ENCODE results near the gene NUB1.

Gene NUB1

GRCh38 chr7:151404216-151405011 is 62.8 kb downstream of the NUB1 start:
- no peak for DNase-seq (ENCODE audit: low spot score)

GRCh38 chr7:151405056-151405455 is 63.4 kb downstream of the NUB1 start:
- DNase-seq (ENCODE audit: low spot score) = no peak

- DNase-seq (ENCODE audit: low spot score) = no peak
Observed at GRCh38 chr7:151405588-151405987, 64.0 kb downstream of the NUB1 start.

GRCh38 chr7:151406051-151406875 is 64.7 kb downstream of the NUB1 start:
- DNase-seq (ENCODE audit: low spot score) = no peak

- DNase-seq (ENCODE audit: low spot score) = no peak
Observed at GRCh38 chr7:151406886-151407583, 65.4 kb downstream of the NUB1 start.

- DNase-seq (ENCODE audit: low spot score) = no peak
Observed at GRCh38 chr7:151408498-151408838, 66.9 kb downstream of the NUB1 start.

GRCh38 chr7:151408839-151409666 is 67.4 kb downstream of the NUB1 start:
- peak; percentile 64 for DNase-seq (ENCODE audit: low spot score)

- no peak for DNase-seq (ENCODE audit: low spot score)
Observed at GRCh38 chr7:151409667-151410404, 68.2 kb downstream of the NUB1 start, which contains the start of gene WDR86. WDR86 (minus strand) TSS chr7:151410038; CDS start chr7:151409589, 449 bp downstream.

- DNase-seq (ENCODE audit: low spot score) = no peak
Observed at GRCh38 chr7:151410405-151411390, 69.1 kb downstream of the NUB1 start.

GRCh38 chr7:151411551-151411950 is 69.9 kb downstream of the NUB1 start:
- no peak for DNase-seq (ENCODE audit: low spot score)

- no peak for DNase-seq (ENCODE audit: low spot score)
Observed at GRCh38 chr7:151412318-151412717, 70.7 kb downstream of the NUB1 start.

- no peak for DNase-seq (ENCODE audit: low spot score)
Observed at GRCh38 chr7:151413241-151413640, 71.6 kb downstream of the NUB1 start.

- DNase-seq (ENCODE audit: low spot score) = no peak
Observed at GRCh38 chr7:151415375-151416105, 73.9 kb downstream of the NUB1 start.

GRCh38 chr7:151416112-151416940 is 74.7 kb downstream of the NUB1 start:
- no peak for DNase-seq (ENCODE audit: low spot score)

- no peak for DNase-seq (ENCODE audit: low spot score)
Observed at GRCh38 chr7:151416941-151417315, 75.3 kb downstream of the NUB1 start.

GRCh38 chr7:151420144-151420543 is 78.5 kb downstream of the NUB1 start:
- DNase-seq (ENCODE audit: low spot score) = no peak

- no peak for DNase-seq (ENCODE audit: low spot score)
Observed at GRCh38 chr7:151422212-151422611, 80.6 kb downstream of the NUB1 start.

- DNase-seq (ENCODE audit: low spot score) = no peak
Observed at GRCh38 chr7:151423226-151423625, 81.6 kb downstream of the NUB1 start.

Data from CD4-positive, alpha-beta T cell treated with Interleukin-6 at 100 ng/mL for 8 hours (primary cell).